Stomach (tissue), 9 donors: ENCODE results near the gene HMGCS1. TPM values are rescaled to one million over a fixed set of nuclear protein-coding genes. Genes with fewer than 3 reads are reported as not detected.
A peak's percentile ranks its signal among the peaks of the same experiment; 100 is the strongest.

ENCODE experiments used
- DNase-seq, 2 donors: peaks; one replicate each; pipeline versions ENCODE4 v3.0.0 to v3.0.0-alpha.2; 2013 to 2019
- H3K27ac ChIP-seq, 5 donors: fragments of 200-600 bp in 4 of 5; sonication (generic) in 4 of 5; one replicate each; pipeline ENCODE4 v1.5.1; 2013 to 2019; ENCODE audit warnings: mild to moderate bottlenecking in 1 of 5, moderate library complexity in 1 of 5
- H3K27me3 ChIP-seq, 3 donors: fragments of 200-600 bp; sonication (generic); one replicate each; pipeline ENCODE4 v1.5.1; 2017 to 2019; ENCODE audit warnings: mixed run types in 1 of 3
- H3K36me3 ChIP-seq, 4 donors: fragments of 200-600 bp; sonication (generic); 1 replicate in 3 of 4; 2 replicates in 1 of 4; pipeline ENCODE4 v1.5.1; 2016 to 2019
- H3K4me1 ChIP-seq, 4 donors: fragments of 200-600 bp; sonication (generic); one replicate each; pipeline ENCODE4 v1.5.1; 2016 to 2019
- H3K4me3 ChIP-seq, 4 donors: fragments of 200-600 bp; sonication (generic) in 3 of 4; one replicate each; pipeline ENCODE4 v1.5.1; 2016 to 2019; ENCODE audit warnings: mild to moderate bottlenecking in 1 of 4
- H3K9me3 ChIP-seq, 4 donors: fragments of 200-600 bp; sonication (generic); one replicate each; pipeline ENCODE4 v1.5.1; 2016 to 2019
- CTCF ChIP-seq, 7 experiments: fragments of 450-650 bp in 4 of 7; fragments of 200-600 bp in 3 of 7; sonication (generic) in 3 of 7; IDR thresholded peaks; one replicate each; pipeline ENCODE4 v1.5.1; 2016 to 2019; ENCODE audit warnings: antibody characterized with exemption in 7 of 7, control low read depth in 2 of 7, mild to moderate bottlenecking in 1 of 7
- EP300 ChIP-seq: sonication (generic); formaldehyde crosslinking; IDR thresholded peaks from one replicate; pipeline ENCODE4 v1.6.1; 2017; ENCODE audit warnings: antibody characterized with exemption
- POLR2A ChIP-seq, 4 donors: fragments of 450-650 bp; IDR thresholded peaks; one replicate each; pipeline ENCODE4 v1.6.1; 2016; ENCODE audit warnings: antibody characterized with exemption in 4 of 4, control low read depth in 2 of 4, mild to moderate bottlenecking in 1 of 4, moderate library complexity in 1 of 4
- POLR2AphosphoS5 ChIP-seq, 3 donors: sonication (generic); formaldehyde crosslinking; IDR thresholded peaks; one replicate each; pipeline ENCODE4 v1.6.1; 2016; ENCODE audit warnings: antibody characterized with exemption in 3 of 3
- WGBS, 5 donors: extraction: QIAGEN DNeasy Blood & Tissue Kit in 3 of 5; methylation state at CpG; one replicate each; pipeline versions ENCODE4 v1.1.5 to v1.1.7; 2013 to 2018; 5-methylcytosine and 5-hydroxymethylcytosine counted together
- intact Hi-C: fragments of 100-400 bp; cut with DNase I; formaldehyde crosslinking; loops from one replicate; pipeline ENCODE4 v1.15.1; 2023; ENCODE audit warnings: low total_unique reads
- polyA plus RNA-seq, 3 donors: library from polyadenylated mRNA; stranded (reverse); fragments of 200-250 nt; gene quantifications; one replicate each; pipeline ENCODE4 v1.2.3, GENCODE V29; 2013
- total RNA-seq, 5 donors: library from RNA; depleted of rRNA; stranded (reverse); fragments of >200 nt; gene quantifications; one replicate each; pipeline versions ENCODE4 v1.1.0 to v1.2.3, GENCODE V29; 2014 to 2016
- donor health status: healthy with polysubstance abuse.
- donor health status: Bipolar disorder and iron deficiency.
- donor health status: healthy.

Gene HMGCS1
- total and polyA plus RNA-seq, 8 donors: 2.9 to 97.9 (median 46.3) TPM

GRCh38 chr5:43352131-43352530 lies 38.9 kb upstream of the HMGCS1 start:
- H3K36me3 ChIP-seq: no peaks in the 10 kb centered on the region
- TF ChIP-seq POLR2AphosphoS5 (IDR thresholded peaks at IDR 0.05) (no peak), POLR2A (IDR thresholded peaks at IDR 0.05) (no peak), CTCF (IDR thresholded peaks at IDR 0.05) (no peak), EP300 (no peak)
- H3K9me3 ChIP-seq: no peaks in the 10 kb centered on the region
- H3K27ac ChIP-seq: no peak overlapping the region
- intact Hi-C loops: no loop called here
- H3K4me1 ChIP-seq: no peaks in the 10 kb centered on the region
- H3K4me3 ChIP-seq: no peak overlapping the region
- DNase-seq: no peak
- 53 to 65% (median 61%) methylated on average over 3 of the region's 3 CpGs for WGBS, 5 donors
- no peaks in the 10 kb centered on the region for H3K27me3 ChIP-seq

GRCh38 chr5:43348861-43349363 lies 35.7 kb upstream of the HMGCS1 start:
- Histone ChIP-seq H3K4me3 (no peak overlapping the region), H3K27me3 (no peaks in the 10 kb centered on the region), H3K9me3 (no peaks in the 10 kb centered on the region), H3K36me3 (no peaks in the 10 kb centered on the region), H3K27ac (no peak overlapping the region), H3K4me1 (no peaks in the 10 kb centered on the region)
- WGBS, 5 donors: 74 to 95% (median 92%) methylated on average over 1 of the region's 1 CpG
- TF ChIP-seq EP300: no peak
- DNase-seq: no peak
- intact Hi-C loops: no loop called here

- WGBS, 5 donors: 37 to 44% (median 38%) methylated on average over 4 of the region's 4 CpGs
- H3K9me3 ChIP-seq: no peaks in the 10 kb centered on the region
- intact Hi-C loops: no loop called here
- TF ChIP-seq POLR2A (IDR thresholded peaks at IDR 0.05) (no peak), POLR2AphosphoS5 (IDR thresholded peaks at IDR 0.05) (no peak), EP300 (no peak), CTCF (IDR thresholded peaks at IDR 0.05) (no peak)
- peak in 1 of 2 donors; percentile 20 for DNase-seq
- H3K27me3 ChIP-seq: no peaks in the 10 kb centered on the region
- H3K27ac ChIP-seq: no peak overlapping the region
- no peaks in the 10 kb centered on the region for H3K4me1 ChIP-seq
- no peak overlapping the region for H3K4me3 ChIP-seq
- H3K36me3 ChIP-seq: no peaks in the 10 kb centered on the region
Measured at GRCh38 chr5:43348207-43348606, 35.0 kb upstream of the HMGCS1 start.

GRCh38 chr5:43338862-43339261 lies 25.6 kb upstream of the HMGCS1 start:
- H3K27me3 ChIP-seq: no peaks in the 10 kb centered on the region
- intact Hi-C loops: no loop called here
- TF ChIP-seq CTCF (IDR thresholded peaks at IDR 0.05) (no peak), POLR2A (IDR thresholded peaks at IDR 0.05) (no peak), EP300 (no peak), POLR2AphosphoS5 (IDR thresholded peaks at IDR 0.05) (no peak)
- no peaks in the 10 kb centered on the region for H3K4me1 ChIP-seq
- WGBS, 5 donors: 76 to 91% (median 88%) methylated on average over 1 of the region's 1 CpG
- no peaks in the 10 kb centered on the region for H3K36me3 ChIP-seq
- DNase-seq: no peak
- H3K4me3 ChIP-seq: no peak overlapping the region
- peaks cover 0 to 49% (median 36%) of the 10 kb centered on the region in 4 donors for H3K9me3 ChIP-seq
- H3K27ac ChIP-seq: no peak overlapping the region

GRCh38 chr5:43336159-43336558 lies 22.9 kb upstream of the HMGCS1 start:
- DNase-seq: no peak
- no peaks in the 10 kb centered on the region for H3K4me1 ChIP-seq
- peaks cover 0 to 45% (median 35%) of the 10 kb centered on the region in 4 donors for H3K9me3 ChIP-seq
- TF ChIP-seq CTCF (IDR thresholded peaks at IDR 0.05) (no peak), POLR2AphosphoS5 (IDR thresholded peaks at IDR 0.05) (no peak), POLR2A (IDR thresholded peaks at IDR 0.05) (no peak), EP300 (no peak)
- H3K36me3 ChIP-seq: no peaks in the 10 kb centered on the region
- no peaks in the 10 kb centered on the region for H3K27me3 ChIP-seq
- H3K27ac ChIP-seq: no peak overlapping the region
- intact Hi-C loops: no loop called here
- H3K4me3 ChIP-seq: no peak overlapping the region
- WGBS, 5 donors: 56 to 81% (median 72%) methylated on average over 2 of the region's 2 CpGs
